ENCODE results near the gene PLOD2.

The PLOD2 gene

GRCh38 chr3:146100825-146101444 lies 60.0 kb downstream of the PLOD2 start:
- no peak for DNase-seq (ENCODE audit: low spot score)
- TF ChIP-seq, protein P1, sequence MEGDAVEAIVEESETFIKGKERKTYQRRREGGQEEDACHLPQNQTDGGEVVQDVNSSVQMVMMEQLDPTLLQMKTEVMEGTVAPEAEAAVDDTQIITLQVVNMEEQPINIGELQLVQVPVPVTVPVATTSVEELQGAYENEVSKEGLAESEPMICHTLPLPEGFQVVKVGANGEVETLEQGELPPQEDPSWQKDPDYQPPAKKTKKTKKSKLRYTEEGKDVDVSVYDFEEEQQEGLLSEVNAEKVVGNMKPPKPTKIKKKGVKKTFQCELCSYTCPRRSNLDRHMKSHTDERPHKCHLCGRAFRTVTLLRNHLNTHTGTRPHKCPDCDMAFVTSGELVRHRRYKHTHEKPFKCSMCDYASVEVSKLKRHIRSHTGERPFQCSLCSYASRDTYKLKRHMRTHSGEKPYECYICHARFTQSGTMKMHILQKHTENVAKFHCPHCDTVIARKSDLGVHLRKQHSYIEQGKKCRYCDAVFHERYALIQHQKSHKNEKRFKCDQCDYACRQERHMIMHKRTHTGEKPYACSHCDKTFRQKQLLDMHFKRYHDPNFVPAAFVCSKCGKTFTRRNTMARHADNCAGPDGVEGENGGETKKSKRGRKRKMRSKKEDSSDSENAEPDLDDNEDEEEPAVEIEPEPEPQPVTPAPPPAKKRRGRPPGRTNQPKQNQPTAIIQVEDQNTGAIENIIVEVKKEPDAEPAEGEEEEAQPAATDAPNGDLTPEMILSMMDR (IDR thresholded peaks at IDR 0.05; ENCODE audit: extremely low read depth, missing control alignments), result no peak

DNA sequence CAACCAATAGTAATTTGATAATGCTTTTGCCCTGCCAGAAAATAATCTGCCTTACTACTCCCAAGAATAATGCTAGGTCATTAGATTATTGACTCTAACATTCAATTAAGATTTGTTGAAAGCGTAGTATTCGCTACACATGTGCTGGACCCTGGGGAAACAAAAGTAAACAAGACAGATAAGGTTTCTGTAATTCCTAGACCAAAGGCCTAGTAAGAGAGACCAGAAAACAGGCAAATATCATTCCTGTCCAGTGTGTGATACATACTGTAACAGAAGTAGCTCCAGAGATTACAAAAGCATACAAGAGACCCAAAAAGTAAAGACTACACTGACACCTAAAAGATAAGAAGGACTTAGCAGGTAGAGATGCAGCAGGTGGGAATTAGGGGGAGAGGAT lies 60.8 kb downstream of the PLOD2 start:
- DNase-seq (ENCODE audit: low spot score), result no peak
- TF ChIP-seq, protein P1 (IDR thresholded peaks at IDR 0.05; ENCODE audit: extremely low read depth, missing control alignments), result no peak

DNA sequence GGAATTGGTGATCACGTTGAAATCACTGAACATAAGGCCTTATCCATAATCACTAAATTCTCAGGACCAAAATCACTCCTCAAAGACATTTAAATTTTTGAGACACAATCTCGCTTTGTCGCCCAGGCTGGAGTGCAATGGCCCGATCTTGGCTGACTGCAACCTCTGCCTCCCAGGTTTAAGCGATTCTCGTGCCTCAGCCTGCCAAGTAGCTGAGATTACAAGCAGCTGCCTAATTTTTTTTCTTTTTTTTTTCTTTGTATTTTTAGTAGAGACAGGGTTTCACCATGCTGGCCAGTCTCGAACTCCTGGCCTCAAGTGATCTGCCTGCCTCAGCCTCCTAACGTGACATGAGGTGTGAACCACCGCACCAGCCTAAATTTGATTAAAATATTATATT lies 61.7 kb downstream of the PLOD2 start:
- TF ChIP-seq, protein P1 (IDR thresholded peaks at IDR 0.05; ENCODE audit: extremely low read depth, missing control alignments), result no peak
- DNase-seq (ENCODE audit: low spot score), result no peak

DNA sequence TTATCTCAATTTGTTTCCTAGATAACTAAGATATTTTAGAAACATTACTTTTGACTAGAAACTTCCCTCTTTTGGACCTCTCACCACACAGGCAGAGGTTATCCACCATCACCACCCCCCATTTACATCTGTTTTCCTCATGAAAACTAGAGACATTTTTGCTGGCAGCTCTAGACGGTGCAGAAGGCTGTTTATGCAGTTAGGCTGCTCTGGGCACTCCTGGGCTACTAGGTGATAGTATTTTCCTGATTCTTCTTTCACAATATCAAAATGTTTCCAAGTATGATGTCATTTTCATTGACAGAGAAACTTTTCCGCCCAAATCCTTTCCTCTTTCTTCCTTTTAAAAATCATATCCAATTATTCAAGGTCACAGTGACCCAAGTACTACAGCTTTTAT lies 67.1 kb downstream of the PLOD2 start:
- no peak for DNase-seq (ENCODE audit: low spot score)
- TF ChIP-seq, protein P1 (IDR thresholded peaks at IDR 0.05; ENCODE audit: extremely low read depth, missing control alignments), result no peak

GRCh38 chr3:146092230-146092629 lies 68.8 kb downstream of the PLOD2 start:
- no peak for DNase-seq (ENCODE audit: low spot score)
- TF ChIP-seq, protein P1 (IDR thresholded peaks at IDR 0.05; ENCODE audit: extremely low read depth, missing control alignments), result no peak

GRCh38 chr3:146091397-146091796 lies 69.6 kb downstream of the PLOD2 start:
- no peak for DNase-seq (ENCODE audit: low spot score)
- TF ChIP-seq, protein P1 (IDR thresholded peaks at IDR 0.05; ENCODE audit: extremely low read depth, missing control alignments), result no peak

DNA sequence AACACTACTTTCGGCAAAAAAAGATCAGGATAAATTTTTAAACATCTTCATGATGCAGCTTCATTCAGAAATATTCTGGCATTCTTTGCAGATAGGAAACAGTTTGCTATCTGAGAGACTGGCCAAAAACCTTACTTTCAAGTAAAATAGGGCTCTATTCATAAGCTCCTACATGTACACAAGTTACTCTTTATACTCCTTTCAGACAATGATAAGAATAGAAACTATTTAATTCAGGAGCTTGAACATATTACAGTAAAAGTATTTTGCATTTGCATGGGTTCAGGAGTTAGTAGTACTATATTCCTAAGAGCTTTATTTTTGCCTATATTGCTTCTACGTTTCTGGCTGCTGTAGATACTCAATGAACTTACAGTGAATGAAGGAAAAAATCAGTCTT lies 70.5 kb downstream of the PLOD2 start:
- no peak for DNase-seq (ENCODE audit: low spot score)
- TF ChIP-seq, protein P1 (IDR thresholded peaks at IDR 0.05; ENCODE audit: extremely low read depth, missing control alignments), result no peak

Measured in GM20000 (cell line).